ENCODE results near the gene PDK2.
"Not testable (repeated sequence)": the region's sequence is repeated elsewhere in the genome, so short reads cannot be mapped to it uniquely, and the experiment has no call there.

The PDK2 gene

GRCh38 chr17:50058296-50058953 lies 36.7 kb upstream of the PDK2 start:
- no peak for DNase-seq (ENCODE audit: low read depth, low spot score)

GRCh38 chr17:50059256-50059655 lies 35.9 kb upstream of the PDK2 start:
- DNase-seq (ENCODE audit: low read depth, low spot score), result no peak

GRCh38 chr17:50059759-50060273 lies 35.3 kb upstream of the PDK2 start:
- DNase-seq (ENCODE audit: low read depth, low spot score), result no peak

GRCh38 chr17:50060951-50061712 lies 34.0 kb upstream of the PDK2 start:
- no peak for DNase-seq (ENCODE audit: low read depth, low spot score)

- DNase-seq (ENCODE audit: low read depth, low spot score), result not testable (repeated sequence)
These were observed 33.5 kb upstream of the PDK2 start for GRCh38 chr17:50061713-50062045.

- no peak for DNase-seq (ENCODE audit: low read depth, low spot score)
These were observed 32.6 kb upstream of the PDK2 start for GRCh38 chr17:50062293-50063243.

- no peak for DNase-seq (ENCODE audit: low read depth, low spot score)
These were observed 31.4 kb upstream of the PDK2 start for GRCh38 chr17:50063561-50064252.

- DNase-seq (ENCODE audit: low read depth, low spot score), result peak; percentile 60
These were observed 30.7 kb upstream of the PDK2 start for GRCh38 chr17:50064253-50065001.

- no peak for DNase-seq (ENCODE audit: low read depth, low spot score)
These were observed 30.1 kb upstream of the PDK2 start for GRCh38 chr17:50065056-50065455.

- no peak for DNase-seq (ENCODE audit: low read depth, low spot score)
These were observed 28.2 kb upstream of the PDK2 start for GRCh38 chr17:50066995-50067394.

GRCh38 chr17:50067996-50068395 lies 27.2 kb upstream of the PDK2 start:
- DNase-seq (ENCODE audit: low read depth, low spot score), result no peak

GRCh38 chr17:50070908-50071680 lies 24.1 kb upstream of the PDK2 start:
- no peak for DNase-seq (ENCODE audit: low read depth, low spot score)

- DNase-seq (ENCODE audit: low read depth, low spot score), result no peak
These were observed 23.5 kb upstream of the PDK2 start for GRCh38 chr17:50071692-50072091.

GRCh38 chr17:50072130-50072529 lies 23.0 kb upstream of the PDK2 start:
- no peak for DNase-seq (ENCODE audit: low read depth, low spot score)

GRCh38 chr17:50072925-50073324 lies 22.2 kb upstream of the PDK2 start:
- no peak for DNase-seq (ENCODE audit: low read depth, low spot score)

- no peak for DNase-seq (ENCODE audit: low read depth, low spot score)
These were observed 20.9 kb upstream of the PDK2 start for GRCh38 chr17:50074227-50074626.

GRCh38 chr17:50075446-50076032 lies 19.6 kb upstream of the PDK2 start:
- DNase-seq (ENCODE audit: low read depth, low spot score), result no peak

GRCh38 chr17:50076221-50076590 lies 18.9 kb upstream of the PDK2 start:
- no peak for DNase-seq (ENCODE audit: low read depth, low spot score)

GRCh38 chr17:50076591-50077235 lies 18.4 kb upstream of the PDK2 start:
- DNase-seq (ENCODE audit: low read depth, low spot score), result no peak

Measured in smooth muscle cell of the brain vasculature (primary cell).